PC-3 (cell line): ENCODE measurements around the gene SLC25A41. TPM values are rescaled to one million over a fixed set of nuclear protein-coding genes. Genes with fewer than 3 reads are reported as not detected.

Experiments
- ATAC-seq: fragments of 200-7000 bp; cut with Tn5 transposase; 2 replicates; pipeline ENCODE4 v1.9.1; 2020; ENCODE audit warnings: mild to moderate bottlenecking, moderate library complexity
- BruUV-seq: library from RNA; stranded (reverse); fragments of 400-500 nt; replicated peaks from 2 replicates; lab custom pipeline; 2021; lab: Mats Ljungman, UMichigan
- CTCF ChIA-PET: fragments of 300-600 bp; sonication (Branson Sonifier 250); formaldehyde crosslinking; loops from one replicate; lab custom pipeline; 2022; ENCODE audit warnings: antibody characterized with exemption; lab: Charles Lee
- POLR2A ChIA-PET: fragments of 300-600 bp; sonication (Branson Sonifier 250); formaldehyde crosslinking; loops from one replicate; lab custom pipeline; 2022; ENCODE audit warnings: antibody characterized with exemption; ENCODE audit not compliant: unreplicated experiment; lab: Charles Lee
- DNase-seq: peaks from one replicate; pipeline ENCODE4 v3.0.0-alpha.2; 2015
- H2AFZ ChIP-seq: fragments of 300-600 bp; sonication (generic); 2 replicates; pipeline ENCODE4 v1.6.0; 2016; ENCODE audit warnings: antibody characterized with exemption, low read length
- H3F3A ChIP-seq: fragments of 300-600 bp; sonication (generic); one replicate; pipeline ENCODE4 v1.6.0; 2017; ENCODE audit warnings: antibody characterized with exemption, low read length, control low read depth, mild to moderate bottlenecking; ENCODE audit not compliant: unreplicated experiment
- H3K27ac ChIP-seq: fragments of 300-600 bp; sonication (generic); 2 replicates; pipeline ENCODE4 v1.5.1; 2016; ENCODE audit warnings: mild to moderate bottlenecking, low read length
- H3K27me3 ChIP-seq: fragments of 300-600 bp; sonication (generic); 2 replicates; pipeline ENCODE4 v1.6.1; 2016; ENCODE audit warnings: low read length, mixed read lengths
- H3K36me3 ChIP-seq: fragments of 300-600 bp; sonication (generic); 2 replicates; pipeline ENCODE4 v1.6.1; 2016; ENCODE audit warnings: low read depth, mixed run types, low read length, mixed read lengths
- H3K4me1 ChIP-seq: fragments of 300-600 bp; sonication (generic); 2 replicates; pipeline ENCODE4 v1.5.1; 2016; ENCODE audit warnings: low read length; ENCODE audit not compliant: insufficient read depth
- H3K4me2 ChIP-seq: fragments of 300-600 bp; sonication (generic); 2 replicates; pipeline ENCODE4 v1.6.0; 2016; ENCODE audit warnings: low read length
- H3K4me3 ChIP-seq: fragments of 300-600 bp; sonication (generic); 2 replicates; pipeline ENCODE4 v1.5.1; 2016; ENCODE audit warnings: mild to moderate bottlenecking, low read length, mixed read lengths
- H3K79me2 ChIP-seq: fragments of 300-600 bp; sonication (generic); 2 replicates; pipeline ENCODE4 v1.6.1; 2017; ENCODE audit warnings: low read length, mixed read lengths
- H3K9ac ChIP-seq: fragments of 300-600 bp; sonication (generic); 2 replicates; pipeline ENCODE4 v1.6.0; 2016; ENCODE audit warnings: mild to moderate bottlenecking, low read length
- H3K9me2 ChIP-seq: fragments of 300-600 bp; sonication (generic); replicated peaks from 2 replicates; pipeline ENCODE4 v1.6.1; 2016; ENCODE audit warnings: mixed run types, low read length, mixed read lengths
- H3K9me3 ChIP-seq: fragments of 300-600 bp; sonication (generic); 2 replicates; pipeline ENCODE4 v1.6.1; 2016; ENCODE audit warnings: low read length, mixed read lengths
- H4K20me1 ChIP-seq: fragments of 300-600 bp; sonication (generic); 2 replicates; pipeline ENCODE4 v1.6.1; 2016; ENCODE audit warnings: low read length, mixed read lengths
- EZH2 ChIP-seq: fragments of 300-600 bp; sonication (generic); IDR thresholded peaks from one replicate; pipeline ENCODE4 v1.6.1; 2017; ENCODE audit warnings: antibody characterized with exemption, mild to moderate bottlenecking, low read length; ENCODE audit not compliant: unreplicated experiment
- EZH2phosphoT487 ChIP-seq: fragments of 300-600 bp; sonication (generic); IDR thresholded peaks from 2 replicates; pipeline ENCODE4 v1.6.1; 2018; ENCODE audit warnings: mild to moderate bottlenecking, antibody characterized with exemption, low read length, borderline replicate concordance
- intact Hi-C: fragments of 100-400 bp; cut with micrococcal nuclease; formaldehyde crosslinking; loops from 2 replicates; pipeline ENCODE4 v1.9.0; 2023
- total RNA-seq: library from RNA; depleted of rRNA; stranded (reverse); fragments of >200 nt; gene quantifications from 2 replicates; pipeline ENCODE4 v1.2.3, GENCODE V29; 2014
- TF ChIP-seq, protein P1 (sequence below): fragments of 300-600 bp; sonication (generic); conservative IDR thresholded peaks from 2 replicates; pipeline ENCODE4 v1.5.1; 2017; ENCODE audit warnings: antibody characterized with exemption, low read depth, mild to moderate bottlenecking, low read length

SLC25A41 gene
- total RNA-seq, 1 experiment from 2014 or later, result 0.26 TPM

DNA sequence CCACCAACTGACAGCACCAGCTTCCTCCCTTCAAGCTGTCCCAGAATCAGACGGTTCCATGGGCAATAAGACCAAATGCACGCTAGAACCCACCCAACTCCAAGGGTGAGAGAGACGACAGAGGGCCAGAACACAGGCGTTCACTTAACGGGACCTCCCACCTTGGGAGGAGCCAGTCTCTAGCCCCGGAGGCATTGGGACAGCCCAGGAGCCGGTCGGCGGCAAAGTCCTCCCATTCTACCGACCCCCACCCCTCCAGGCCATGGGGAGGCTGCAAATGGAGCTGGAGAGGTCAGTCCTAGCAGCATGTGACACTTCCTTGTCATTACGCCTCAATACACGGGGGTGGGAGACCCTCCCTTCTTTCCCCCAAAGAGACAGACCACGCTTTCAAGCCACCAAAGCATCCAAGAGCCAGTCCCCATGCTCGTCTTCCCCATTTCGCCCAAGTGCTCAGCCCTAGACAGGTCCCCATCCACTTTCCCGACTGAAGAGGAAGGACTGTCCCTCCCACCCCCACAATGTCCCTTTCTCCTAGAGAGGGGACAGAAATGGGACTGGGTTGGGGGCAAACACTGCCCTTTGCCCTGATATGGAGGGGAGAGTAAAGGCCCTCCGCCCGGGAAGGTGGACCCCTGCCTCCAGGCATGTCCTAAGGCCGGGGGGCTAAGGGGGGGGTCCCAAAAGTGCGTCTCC is 9.9 kb downstream of the SLC25A41 start:
- intact Hi-C loops, result no loop called here
- ATAC-seq, result no peak
- POLR2A ChIA-PET, result no interaction called here

DNA sequence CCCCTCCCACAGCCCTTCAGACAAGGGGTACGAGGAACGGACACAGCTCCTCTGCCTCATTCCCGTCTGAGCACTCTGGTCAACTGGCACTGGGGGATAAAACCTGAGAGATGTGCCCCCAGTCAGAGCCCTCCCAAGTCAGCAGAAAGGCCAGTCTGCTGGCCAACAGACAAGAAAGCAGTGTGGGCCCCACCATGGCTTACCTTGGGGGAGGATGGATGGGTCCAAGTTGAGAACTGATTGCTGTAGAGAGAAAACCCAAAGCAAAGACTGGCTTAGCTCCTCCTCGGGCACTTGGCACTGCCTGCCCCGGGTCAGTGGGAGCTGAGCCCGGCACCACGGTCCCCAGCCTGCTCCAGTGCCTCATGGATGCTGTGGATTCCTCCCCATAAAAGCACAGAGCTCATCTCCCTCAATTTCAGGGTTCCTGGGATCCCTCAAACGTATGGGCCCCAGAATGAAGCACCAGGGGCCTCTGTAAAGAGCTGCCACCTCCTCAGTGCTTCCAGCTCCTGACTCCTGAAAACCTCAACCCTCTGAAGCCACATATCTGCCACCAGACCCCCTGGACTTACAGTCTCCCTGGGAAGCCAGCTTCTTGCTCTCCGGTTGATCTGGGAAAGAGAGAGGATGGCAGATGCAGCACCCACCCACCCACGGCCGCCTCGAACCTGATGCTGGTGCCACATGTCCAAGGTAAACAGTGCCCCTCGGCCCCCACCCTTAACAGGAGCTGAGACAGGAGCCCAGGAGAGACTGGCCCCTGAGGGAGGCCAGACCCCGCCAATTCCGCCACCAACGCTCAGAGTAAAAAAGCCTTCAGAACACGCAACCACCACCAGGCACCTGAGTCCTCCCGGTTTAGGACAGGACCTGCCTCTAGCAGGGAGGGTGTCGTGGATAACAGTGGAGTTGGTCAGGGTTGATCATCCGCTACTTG is 12.2 kb downstream of the SLC25A41 start:
- peaks cover 53% of the 10 kb centered on the region for H3K79me2 ChIP-seq
- POLR2A ChIA-PET, result no interaction called here
- no peak for TF ChIP-seq EZH2
- TF ChIP-seq, protein P1, sequence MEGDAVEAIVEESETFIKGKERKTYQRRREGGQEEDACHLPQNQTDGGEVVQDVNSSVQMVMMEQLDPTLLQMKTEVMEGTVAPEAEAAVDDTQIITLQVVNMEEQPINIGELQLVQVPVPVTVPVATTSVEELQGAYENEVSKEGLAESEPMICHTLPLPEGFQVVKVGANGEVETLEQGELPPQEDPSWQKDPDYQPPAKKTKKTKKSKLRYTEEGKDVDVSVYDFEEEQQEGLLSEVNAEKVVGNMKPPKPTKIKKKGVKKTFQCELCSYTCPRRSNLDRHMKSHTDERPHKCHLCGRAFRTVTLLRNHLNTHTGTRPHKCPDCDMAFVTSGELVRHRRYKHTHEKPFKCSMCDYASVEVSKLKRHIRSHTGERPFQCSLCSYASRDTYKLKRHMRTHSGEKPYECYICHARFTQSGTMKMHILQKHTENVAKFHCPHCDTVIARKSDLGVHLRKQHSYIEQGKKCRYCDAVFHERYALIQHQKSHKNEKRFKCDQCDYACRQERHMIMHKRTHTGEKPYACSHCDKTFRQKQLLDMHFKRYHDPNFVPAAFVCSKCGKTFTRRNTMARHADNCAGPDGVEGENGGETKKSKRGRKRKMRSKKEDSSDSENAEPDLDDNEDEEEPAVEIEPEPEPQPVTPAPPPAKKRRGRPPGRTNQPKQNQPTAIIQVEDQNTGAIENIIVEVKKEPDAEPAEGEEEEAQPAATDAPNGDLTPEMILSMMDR, result no peak
- TF ChIP-seq EZH2phosphoT487, result no peak

More for the DNA sequence above, 9.9 kb downstream of the SLC25A41 start:
- Histone ChIP-seq H3K4me3 (peak overlapping the region; percentile 82), H3F3A (no peaks in the 10 kb centered on the region), H2AFZ (no peak overlapping the region), H3K9me2 (no peaks in the 10 kb centered on the region), H3K27me3 (no peaks in the 10 kb centered on the region), H3K4me2 (peak overlapping the region; percentile 98), H4K20me1 (peaks cover 52% of the 10 kb centered on the region), H3K9me3 (no peaks in the 10 kb centered on the region), H3K27ac (no peak overlapping the region; the same call in 1 of the 2 replicates), H3K4me1 (peaks cover 17% of the 10 kb centered on the region; the same call in 1 of the 2 replicates), H3K9ac (peak overlapping the region; percentile 92), H3K36me3 (peaks cover 39% of the 10 kb centered on the region), H3K79me2 (peaks cover 53% of the 10 kb centered on the region)
- TSS peak; percentile 45 for BruUV-seq
- CTCF ChIA-PET, result no interaction called here
- DNase-seq, result peak; percentile 50
- TF ChIP-seq, protein P1, result no peak
- no peak for TF ChIP-seq EZH2phosphoT487

More for the DNA sequence above, 12.2 kb downstream of the SLC25A41 start:
- DNase-seq (no peak), ATAC-seq (no peak)
- peaks cover 61% of the 10 kb centered on the region for H4K20me1 ChIP-seq
- H3K27ac ChIP-seq, result no peak overlapping the region
- H3K4me2 ChIP-seq, result no peak overlapping the region
- H3K36me3 ChIP-seq, result peaks cover 62% of the 10 kb centered on the region
- BruUV-seq, result no TSS peak
- H3K4me3 ChIP-seq, result no peak overlapping the region
- no peaks in the 10 kb centered on the region for H3K27me3 ChIP-seq
- no peaks in the 10 kb centered on the region for H3K9me3 ChIP-seq
- no peaks in the 10 kb centered on the region for H3F3A ChIP-seq
- H2AFZ ChIP-seq, result no peak overlapping the region
- CTCF ChIA-PET, result interaction anchor here (0.5 kb wide), 1 partner anchor 648 kb away, joined by 3 read pairs; the partner anchor contains the start of gene ZNF557
- H3K9ac ChIP-seq, result no peak overlapping the region
- no peaks in the 10 kb centered on the region for H3K9me2 ChIP-seq
- intact Hi-C loops, result no loop called here
- peaks cover 17% of the 10 kb centered on the region; the same call in 1 of the 2 replicates for H3K4me1 ChIP-seq
